ENCODE measurements around the gene PIK3C3.

- TF ChIP-seq, protein P1, sequence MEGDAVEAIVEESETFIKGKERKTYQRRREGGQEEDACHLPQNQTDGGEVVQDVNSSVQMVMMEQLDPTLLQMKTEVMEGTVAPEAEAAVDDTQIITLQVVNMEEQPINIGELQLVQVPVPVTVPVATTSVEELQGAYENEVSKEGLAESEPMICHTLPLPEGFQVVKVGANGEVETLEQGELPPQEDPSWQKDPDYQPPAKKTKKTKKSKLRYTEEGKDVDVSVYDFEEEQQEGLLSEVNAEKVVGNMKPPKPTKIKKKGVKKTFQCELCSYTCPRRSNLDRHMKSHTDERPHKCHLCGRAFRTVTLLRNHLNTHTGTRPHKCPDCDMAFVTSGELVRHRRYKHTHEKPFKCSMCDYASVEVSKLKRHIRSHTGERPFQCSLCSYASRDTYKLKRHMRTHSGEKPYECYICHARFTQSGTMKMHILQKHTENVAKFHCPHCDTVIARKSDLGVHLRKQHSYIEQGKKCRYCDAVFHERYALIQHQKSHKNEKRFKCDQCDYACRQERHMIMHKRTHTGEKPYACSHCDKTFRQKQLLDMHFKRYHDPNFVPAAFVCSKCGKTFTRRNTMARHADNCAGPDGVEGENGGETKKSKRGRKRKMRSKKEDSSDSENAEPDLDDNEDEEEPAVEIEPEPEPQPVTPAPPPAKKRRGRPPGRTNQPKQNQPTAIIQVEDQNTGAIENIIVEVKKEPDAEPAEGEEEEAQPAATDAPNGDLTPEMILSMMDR (IDR thresholded peaks at IDR 0.05): no peak
- no peak for TF ChIP-seq RFX5 (IDR thresholded peaks at IDR 0.05; ENCODE audit: low read length)
- no peak for TF ChIP-seq EZH2phosphoT487 (IDR thresholded peaks at IDR 0.05; ENCODE audit: borderline replicate concordance, low read depth)
- no peak for TF ChIP-seq MXI1 (IDR thresholded peaks at IDR 0.05; ENCODE audit: low read depth, low read length)
- TF ChIP-seq ZBTB33 (IDR thresholded peaks at IDR 0.05; ENCODE audit: borderline replicate concordance, low read depth): no peak
These were observed 96.4 kb downstream of the PIK3C3 start for GRCh38 chr18:42051411-42051810.

Data from SK-N-SH (cell line).